Panc1 (cell line): ENCODE data around the gene FLT1.

Experiments
- SIN3A ChIP-seq: IDR thresholded peaks from 2 replicates; pipeline ENCODE4 v1.6.1; 2012; ENCODE audit warnings: low read depth, mild to moderate bottlenecking, low read length, moderate library complexity, borderline replicate concordance; ENCODE audit not compliant: insufficient read depth
- TF ChIP-seq, protein P1 (sequence below): fragments of 450-650 bp; IDR thresholded peaks from 2 replicates; pipeline ENCODE4 v1.5.1; 2017; ENCODE audit warnings: mild to moderate bottlenecking

DNA sequence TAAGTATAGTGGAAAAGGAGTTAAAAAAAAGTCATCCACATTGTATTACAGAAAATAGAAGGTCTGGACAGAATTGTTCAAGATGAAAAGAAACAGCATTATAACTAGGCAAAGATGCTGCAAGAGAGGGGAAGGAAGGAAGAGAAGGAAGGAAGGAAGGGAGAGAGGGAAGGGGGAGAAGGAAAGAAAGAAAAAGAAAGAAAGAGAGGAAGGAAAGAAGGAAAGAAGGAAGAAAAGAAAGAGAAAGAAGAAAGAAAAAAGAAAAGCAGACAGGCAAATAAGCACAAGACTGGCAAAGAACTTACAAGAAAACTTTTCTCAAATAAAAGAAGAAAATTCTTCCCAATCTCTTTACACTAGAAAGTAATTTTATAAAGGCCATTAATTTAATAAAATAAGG is 15.1 kb upstream of the FLT1 start:
- TF ChIP-seq, protein P1, sequence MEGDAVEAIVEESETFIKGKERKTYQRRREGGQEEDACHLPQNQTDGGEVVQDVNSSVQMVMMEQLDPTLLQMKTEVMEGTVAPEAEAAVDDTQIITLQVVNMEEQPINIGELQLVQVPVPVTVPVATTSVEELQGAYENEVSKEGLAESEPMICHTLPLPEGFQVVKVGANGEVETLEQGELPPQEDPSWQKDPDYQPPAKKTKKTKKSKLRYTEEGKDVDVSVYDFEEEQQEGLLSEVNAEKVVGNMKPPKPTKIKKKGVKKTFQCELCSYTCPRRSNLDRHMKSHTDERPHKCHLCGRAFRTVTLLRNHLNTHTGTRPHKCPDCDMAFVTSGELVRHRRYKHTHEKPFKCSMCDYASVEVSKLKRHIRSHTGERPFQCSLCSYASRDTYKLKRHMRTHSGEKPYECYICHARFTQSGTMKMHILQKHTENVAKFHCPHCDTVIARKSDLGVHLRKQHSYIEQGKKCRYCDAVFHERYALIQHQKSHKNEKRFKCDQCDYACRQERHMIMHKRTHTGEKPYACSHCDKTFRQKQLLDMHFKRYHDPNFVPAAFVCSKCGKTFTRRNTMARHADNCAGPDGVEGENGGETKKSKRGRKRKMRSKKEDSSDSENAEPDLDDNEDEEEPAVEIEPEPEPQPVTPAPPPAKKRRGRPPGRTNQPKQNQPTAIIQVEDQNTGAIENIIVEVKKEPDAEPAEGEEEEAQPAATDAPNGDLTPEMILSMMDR: no peak
- no peak for TF ChIP-seq SIN3A
